ENCODE results near the gene C11orf68. TPM values are rescaled to one million over a fixed set of nuclear protein-coding genes. Genes with fewer than 3 reads are reported as not detected.

The C11orf68 gene
- total RNA-seq, 1 donor from 2014 or later, result 83.5 TPM

- no peaks in the 10 kb centered on the region for H3K9me3 Mint-ChIP-seq (ENCODE audit: unreplicated experiment)
- no peaks in the 10 kb centered on the region for H3K27me3 Mint-ChIP-seq (ENCODE audit: unreplicated experiment)
- H3K4me1 Mint-ChIP-seq (ENCODE audit: unreplicated experiment), result peaks cover 41% of the 10 kb centered on the region
- H3K27ac Mint-ChIP-seq (ENCODE audit: unreplicated experiment), result no peak overlapping the region
- TF ChIP-seq CTCF (IDR thresholded peaks at IDR 0.05), result no peak
- peaks cover 23% of the 10 kb centered on the region for H3K36me3 Mint-ChIP-seq (ENCODE audit: unreplicated experiment)
- no peak for DNase-seq (ENCODE audit: extremely low spot score, unreplicated experiment)
- H3K4me3 Mint-ChIP-seq (ENCODE audit: unreplicated experiment), result no peak overlapping the region
Measured at GRCh38 chr11:65885231-65885630, 33.6 kb downstream of the C11orf68 start.

GRCh38 chr11:65884716-65885092 is 34.2 kb downstream of the C11orf68 start:
- no peaks in the 10 kb centered on the region for H3K9me3 Mint-ChIP-seq (ENCODE audit: unreplicated experiment)
- peak overlapping the region; percentile 82 for H3K27ac Mint-ChIP-seq (ENCODE audit: unreplicated experiment)
- H3K27me3 Mint-ChIP-seq (ENCODE audit: unreplicated experiment), result no peaks in the 10 kb centered on the region
- H3K4me3 Mint-ChIP-seq (ENCODE audit: unreplicated experiment), result no peak overlapping the region
- H3K36me3 Mint-ChIP-seq (ENCODE audit: unreplicated experiment), result peaks cover 23% of the 10 kb centered on the region
- peaks cover 36% of the 10 kb centered on the region for H3K4me1 Mint-ChIP-seq (ENCODE audit: unreplicated experiment)
- DNase-seq (ENCODE audit: extremely low spot score, unreplicated experiment), result peak; percentile 94
- TF ChIP-seq CTCF (IDR thresholded peaks at IDR 0.05), result peak; percentile 99

DNA sequence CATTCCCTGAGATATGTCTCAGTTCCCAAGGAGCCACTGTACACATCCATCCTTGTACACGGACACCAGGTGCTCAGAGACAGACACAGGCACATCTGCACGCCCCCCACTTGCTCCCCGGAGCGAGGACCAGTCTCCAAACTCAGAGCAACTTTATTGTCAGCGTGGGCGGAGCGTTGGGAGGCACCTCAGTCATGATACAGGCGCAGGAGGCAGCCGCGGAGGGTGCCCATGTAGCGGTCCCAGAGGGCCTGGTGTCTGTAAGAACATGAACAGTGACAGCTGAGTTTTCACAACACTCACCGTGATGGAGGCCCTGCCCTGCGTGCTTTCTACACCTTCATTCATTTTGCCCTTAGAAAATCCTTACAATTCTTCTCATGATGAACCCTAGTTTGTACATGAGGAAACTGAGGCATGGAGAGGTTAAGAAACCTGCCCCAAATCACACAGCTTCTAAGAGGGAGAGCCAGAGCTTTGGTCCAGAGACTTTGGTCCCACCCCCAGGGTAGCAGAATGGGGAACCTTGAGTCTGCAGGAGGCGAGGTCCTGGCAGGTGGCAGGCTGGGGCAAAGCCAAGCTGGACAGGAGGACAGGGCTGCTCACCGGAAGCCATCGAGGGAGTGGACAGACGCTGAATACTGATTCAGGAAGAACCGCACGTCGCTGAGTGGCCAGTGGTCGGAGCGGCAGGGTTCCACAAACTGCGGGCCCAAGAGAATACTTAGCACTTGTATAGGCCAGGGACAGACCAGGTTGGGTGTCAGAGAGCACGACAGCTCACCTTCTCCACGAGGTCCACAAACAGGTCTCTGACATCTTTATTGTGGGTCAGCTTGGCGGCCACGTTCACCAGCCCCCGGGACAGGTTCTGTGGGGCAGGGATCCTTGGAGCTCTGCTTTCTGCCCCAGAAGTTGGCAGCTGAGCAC is 34.8 kb downstream of the C11orf68 start:
- peaks cover 29% of the 10 kb centered on the region for H3K4me1 Mint-ChIP-seq (ENCODE audit: unreplicated experiment)
- no peak for TF ChIP-seq CTCF (IDR thresholded peaks at IDR 0.05)
- H3K4me3 Mint-ChIP-seq (ENCODE audit: unreplicated experiment), result no peak overlapping the region
- no peaks in the 10 kb centered on the region for H3K9me3 Mint-ChIP-seq (ENCODE audit: unreplicated experiment)
- peak overlapping the region; percentile 82 for H3K27ac Mint-ChIP-seq (ENCODE audit: unreplicated experiment)
- H3K27me3 Mint-ChIP-seq (ENCODE audit: unreplicated experiment), result no peaks in the 10 kb centered on the region
- no peak for DNase-seq (ENCODE audit: extremely low spot score, unreplicated experiment)
- peaks cover 23% of the 10 kb centered on the region for H3K36me3 Mint-ChIP-seq (ENCODE audit: unreplicated experiment)

- Mint-ChIP-seq H3K4me1 (ENCODE audit: unreplicated experiment) (peaks cover 23% of the 10 kb centered on the region), H3K27ac (ENCODE audit: unreplicated experiment) (no peak overlapping the region), H3K36me3 (ENCODE audit: unreplicated experiment) (peaks cover 23% of the 10 kb centered on the region), H3K4me3 (ENCODE audit: unreplicated experiment) (no peak overlapping the region), H3K27me3 (ENCODE audit: unreplicated experiment) (no peaks in the 10 kb centered on the region), H3K9me3 (ENCODE audit: unreplicated experiment) (no peaks in the 10 kb centered on the region)
- no peak for DNase-seq (ENCODE audit: extremely low spot score, unreplicated experiment)
- no peak for TF ChIP-seq CTCF (IDR thresholded peaks at IDR 0.05)
Measured at GRCh38 chr11:65883058-65883761, 35.7 kb downstream of the C11orf68 start.

All from osteocyte (in vitro differentiated cells).